Measurements from ENCODE around the gene POC1A. TPM values are rescaled to one million over a fixed set of nuclear protein-coding genes. Genes with fewer than 3 reads are reported as not detected.

The POC1A gene
- total RNA-seq, 1 donor from 2014 or later = 30.1 TPM

GRCh38 chr3:52108302-52109232 lies 45.7 kb downstream of the POC1A start:
- Mint-ChIP-seq H3K27ac (ENCODE audit: unreplicated experiment) (peak overlapping the region; percentile 29), H3K9me3 (no peaks in the 10 kb centered on the region), H3K4me1 (peaks cover 25% of the 10 kb centered on the region), H3K27me3 (ENCODE audit: low read depth) (no peaks in the 10 kb centered on the region), H3K36me3 (ENCODE audit: low read depth) (peaks cover 10% of the 10 kb centered on the region), H3K4me3 (no peak overlapping the region)
- TF ChIP-seq CTCF (conservative IDR thresholded peaks at IDR 0.05) = no peak
- no peak for DNase-seq (ENCODE audit: low read depth, low spot score)

GRCh38 chr3:52106951-52107611 lies 47.1 kb downstream of the POC1A start:
- H3K4me1 Mint-ChIP-seq = peaks cover 25% of the 10 kb centered on the region
- H3K27ac Mint-ChIP-seq (ENCODE audit: unreplicated experiment) = no peak overlapping the region
- H3K9me3 Mint-ChIP-seq = peaks cover 5% of the 10 kb centered on the region
- H3K4me3 Mint-ChIP-seq = no peak overlapping the region
- TF ChIP-seq CTCF (conservative IDR thresholded peaks at IDR 0.05) = no peak
- H3K27me3 Mint-ChIP-seq (ENCODE audit: low read depth) = no peaks in the 10 kb centered on the region
- H3K36me3 Mint-ChIP-seq (ENCODE audit: low read depth) = peaks cover 18% of the 10 kb centered on the region
- no peak for DNase-seq (ENCODE audit: low read depth, low spot score)

- DNase-seq (ENCODE audit: low read depth, low spot score) = no peak
- H3K36me3 Mint-ChIP-seq (ENCODE audit: low read depth) = peaks cover 33% of the 10 kb centered on the region
- no peak for TF ChIP-seq CTCF (conservative IDR thresholded peaks at IDR 0.05)
- no peak overlapping the region for H3K4me3 Mint-ChIP-seq
- H3K27me3 Mint-ChIP-seq (ENCODE audit: low read depth) = no peaks in the 10 kb centered on the region
- peaks cover 7% of the 10 kb centered on the region for H3K9me3 Mint-ChIP-seq
- no peak overlapping the region for H3K27ac Mint-ChIP-seq (ENCODE audit: unreplicated experiment)
- H3K4me1 Mint-ChIP-seq = peaks cover 23% of the 10 kb centered on the region
Measured at GRCh38 chr3:52104684-52105640, 49.3 kb downstream of the POC1A start.

- no peaks in the 10 kb centered on the region for H3K27me3 Mint-ChIP-seq (ENCODE audit: low read depth)
- no peak for TF ChIP-seq CTCF (conservative IDR thresholded peaks at IDR 0.05)
- no peak overlapping the region for H3K4me3 Mint-ChIP-seq
- peaks cover 7% of the 10 kb centered on the region for H3K9me3 Mint-ChIP-seq
- H3K27ac Mint-ChIP-seq (ENCODE audit: unreplicated experiment) = no peak overlapping the region
- H3K36me3 Mint-ChIP-seq (ENCODE audit: low read depth) = peaks cover 33% of the 10 kb centered on the region
- no peak for DNase-seq (ENCODE audit: low read depth, low spot score)
- H3K4me1 Mint-ChIP-seq = peaks cover 3% of the 10 kb centered on the region
Measured at GRCh38 chr3:52102934-52103333, 51.3 kb downstream of the POC1A start.

- H3K36me3 Mint-ChIP-seq (ENCODE audit: low read depth) = peaks cover 27% of the 10 kb centered on the region
- no peak for DNase-seq (ENCODE audit: low read depth, low spot score)
- no peaks in the 10 kb centered on the region for H3K27me3 Mint-ChIP-seq (ENCODE audit: low read depth)
Measured at GRCh38 chr3:52099001-52099401, 55.2 kb downstream of the POC1A start.

More at GRCh38 chr3:52099001-52099401, 55.2 kb downstream of the POC1A start:
- Mint-ChIP-seq H3K4me1 (no peaks in the 10 kb centered on the region), H3K9me3 (peaks cover 7% of the 10 kb centered on the region), H3K4me3 (no peak overlapping the region), H3K27ac (ENCODE audit: unreplicated experiment) (no peak overlapping the region)
- TF ChIP-seq CTCF (conservative IDR thresholded peaks at IDR 0.05) = no peak
